Vagina (tissue), 2 donors: ENCODE results near the gene CCDC83.

ENCODE experiments used
- CTCF ChIP-seq, 3 experiments: fragments of 450-650 bp in 2 of 3; fragments of 200-600 bp in 1 of 3; sonication (generic) in 1 of 3; IDR thresholded peaks; one replicate each; pipeline ENCODE4 v1.5.1; 2017 to 2019; ENCODE audit warnings: antibody characterized with exemption in 3 of 3, mild to moderate bottlenecking in 2 of 3, moderate library complexity in 2 of 3
- POLR2A ChIP-seq, 2 donors: fragments of 450-650 bp; IDR thresholded peaks; one replicate each; pipeline ENCODE4 v1.6.1; 2017; ENCODE audit warnings: antibody characterized with exemption in 2 of 2, mild to moderate bottlenecking in 2 of 2, moderate library complexity in 2 of 2
- POLR2AphosphoS5 ChIP-seq, 2 donors: sonication (generic); formaldehyde crosslinking; IDR thresholded peaks; one replicate each; pipeline ENCODE4 v1.9.0; 2017; ENCODE audit warnings: antibody characterized with exemption in 2 of 2, mild to moderate bottlenecking in 2 of 2, low read depth in 1 of 2; ENCODE audit not compliant: insufficient read depth in 1 of 2

GRCh38 chr11:85822814-85823213, 32.4 kb upstream of the CCDC83 start:
- TF ChIP-seq CTCF (IDR thresholded peaks at IDR 0.05): no peak
- no peak for TF ChIP-seq POLR2A (IDR thresholded peaks at IDR 0.05)
- TF ChIP-seq POLR2AphosphoS5 (IDR thresholded peaks at IDR 0.05; ENCODE audit: insufficient read depth in 1 of 2, low read depth in 1 of 2): no peak
